NCI-H146 (cell line): ENCODE data around the gene C1QB.
A peak's percentile ranks its signal among the peaks of the same experiment; 100 is the strongest.

Source experiments
- DNase-seq: peaks from one replicate; lab custom pipeline; 2025; lab: John Stamatoyannopoulos, UW

Gene C1QB

GRCh38 chr1:22633697-22634463 lies 19.2 kb upstream of the C1QB start:
- no peak for DNase-seq

GRCh38 chr1:22635436-22635835 lies 17.6 kb upstream of the C1QB start:
- no peak for DNase-seq

GRCh38 chr1:22636353-22636752 lies 16.7 kb upstream of the C1QB start, which contains the start of gene C1QA:
Gene C1QA (plus strand): TSS chr1:22636628. CDS start chr1:22637617, 989 bp downstream.
- no peak for DNase-seq

GRCh38 chr1:22636927-22637326 lies 16.1 kb upstream of the C1QB start:
- peak; percentile 72 for DNase-seq

GRCh38 chr1:22637907-22638445 lies 15.1 kb upstream of the C1QB start:
- DNase-seq, result no peak

GRCh38 chr1:22638476-22639234 lies 14.4 kb upstream of the C1QB start:
- no peak for DNase-seq

GRCh38 chr1:22639286-22639685 lies 13.8 kb upstream of the C1QB start:
- DNase-seq, result no peak

GRCh38 chr1:22641247-22641646 lies 11.8 kb upstream of the C1QB start:
- no peak for DNase-seq

GRCh38 chr1:22641906-22642636 lies 11.0 kb upstream of the C1QB start:
- peak; percentile 34 for DNase-seq

- DNase-seq, result no peak
These were observed 9.7 kb upstream of the C1QB start, which contains the start of gene C1QC for GRCh38 chr1:22643381-22643780. Gene C1QC (plus strand): TSS chr1:22643633. CDS start chr1:22644024, 391 bp downstream.

- DNase-seq, result no peak
These were observed 9.1 kb upstream of the C1QB start for GRCh38 chr1:22643928-22644327.

- no peak for DNase-seq
These were observed 7.1 kb upstream of the C1QB start for GRCh38 chr1:22645931-22646330.

GRCh38 chr1:22646384-22646783 lies 6.7 kb upstream of the C1QB start:
- no peak for DNase-seq

GRCh38 chr1:22650089-22650693 lies 2.8 kb upstream of the C1QB start:
- no peak for DNase-seq

GRCh38 chr1:22651941-22652856 lies 837 bp upstream of the C1QB start:
- peak; percentile 4 for DNase-seq

GRCh38 chr1:22654692-22655091 lies 1.7 kb downstream of the C1QB start:
- DNase-seq, result no peak

- DNase-seq, result peak; percentile 13
These were observed 5.5 kb downstream of the C1QB start for GRCh38 chr1:22658385-22659163.

GRCh38 chr1:22660716-22661241 lies 7.7 kb downstream of the C1QB start:
- no peak for DNase-seq

- no peak for DNase-seq
These were observed 8.8 kb downstream of the C1QB start for GRCh38 chr1:22661880-22662279.

- DNase-seq, result peak; percentile 40
These were observed 9.3 kb downstream of the C1QB start for GRCh38 chr1:22662318-22662717.
